ENCODE data around the gene CNN2.

Gene CNN2

DNA sequence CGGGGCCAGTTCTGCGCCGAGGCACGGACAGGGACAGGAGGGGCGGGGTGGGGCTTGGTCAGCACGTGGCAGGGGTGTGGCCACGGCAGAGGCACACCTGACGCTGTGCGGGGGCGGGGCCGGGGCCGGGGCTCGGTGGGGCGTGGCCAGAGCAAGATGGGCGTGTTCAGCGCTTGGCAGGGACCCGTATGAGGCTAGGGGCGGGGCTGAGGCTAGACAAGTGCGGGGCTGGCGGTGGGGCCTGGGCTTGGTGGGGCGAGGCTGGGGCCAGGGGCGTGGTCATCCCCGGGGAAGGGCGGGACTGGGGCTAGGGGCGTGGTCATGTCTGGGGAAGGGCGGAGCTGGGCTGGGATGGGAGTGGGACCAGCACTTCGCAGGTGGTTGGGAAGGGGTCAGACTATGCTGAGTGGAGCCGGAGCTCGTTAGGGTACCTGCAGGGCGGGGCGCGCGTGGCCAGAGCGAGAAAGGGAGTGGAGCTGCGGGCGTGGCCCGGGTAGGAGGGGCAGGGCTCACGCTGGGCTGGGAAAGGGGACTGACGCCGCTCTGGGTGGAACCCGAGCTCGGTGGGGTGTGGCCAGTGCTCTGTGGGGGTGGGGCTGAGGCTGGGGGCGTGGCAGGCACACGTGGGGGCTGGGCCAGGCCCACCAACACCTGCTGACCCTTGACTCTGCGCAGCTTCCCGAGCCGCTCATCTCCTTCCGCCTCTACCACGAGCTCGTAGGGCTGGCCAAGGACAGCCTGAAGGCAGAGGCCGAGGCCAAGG is 55.9 kb downstream of the CNN2 start:
- FAIRE-seq: no peak
- TF ChIP-seq POLR2A (IDR thresholded peaks at IDR 0.05; ENCODE audit: low read depth, low read length): no peak
- DNase-seq (ENCODE audit: insufficient read length, low spot score): no peak

DNA sequence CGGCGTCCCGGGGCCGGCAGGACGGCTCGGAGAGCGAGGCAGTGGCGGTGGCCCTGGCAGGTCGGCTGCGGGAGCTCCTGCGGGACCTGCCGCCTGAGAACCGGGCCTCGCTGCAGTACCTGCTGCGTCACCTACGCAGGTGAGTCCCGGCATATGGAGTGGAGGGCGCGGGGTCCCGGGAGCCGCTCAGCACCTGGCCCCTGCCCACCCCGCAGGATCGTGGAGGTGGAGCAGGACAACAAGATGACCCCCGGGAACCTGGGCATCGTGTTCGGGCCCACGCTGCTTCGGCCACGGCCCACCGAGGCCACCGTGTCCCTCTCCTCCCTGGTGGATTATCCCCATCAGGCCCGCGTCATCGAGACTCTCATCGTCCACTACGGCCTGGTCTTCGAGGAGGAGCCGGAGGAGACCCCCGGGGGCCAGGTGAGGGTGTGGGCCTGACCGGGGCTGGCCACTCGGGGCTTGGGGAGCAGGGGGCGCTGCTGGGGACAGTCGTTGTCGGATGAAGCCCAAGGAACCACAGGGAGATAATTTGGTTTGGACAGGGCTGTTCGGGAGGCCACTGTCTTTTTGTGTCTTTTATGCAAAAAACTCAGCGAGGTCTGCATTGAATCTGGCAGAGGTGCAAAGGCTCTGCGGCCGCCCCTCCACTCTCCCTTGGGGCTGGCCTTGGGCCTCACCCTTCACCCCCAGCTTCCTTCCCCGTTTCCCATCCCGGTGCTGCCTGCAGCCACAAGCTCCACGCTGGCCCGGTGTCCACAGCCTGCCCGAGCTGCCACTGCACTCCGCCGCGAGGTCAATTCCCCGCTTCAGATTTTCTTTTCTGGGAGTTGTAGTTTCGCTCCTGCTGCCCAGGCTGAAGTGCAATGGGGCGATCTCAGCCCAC is 56.8 kb downstream of the CNN2 start:
- FAIRE-seq (no peak), DNase-seq (ENCODE audit: insufficient read length, low spot score) (no peak)
- no peak for TF ChIP-seq POLR2A (IDR thresholded peaks at IDR 0.05; ENCODE audit: low read depth, low read length)

DNA sequence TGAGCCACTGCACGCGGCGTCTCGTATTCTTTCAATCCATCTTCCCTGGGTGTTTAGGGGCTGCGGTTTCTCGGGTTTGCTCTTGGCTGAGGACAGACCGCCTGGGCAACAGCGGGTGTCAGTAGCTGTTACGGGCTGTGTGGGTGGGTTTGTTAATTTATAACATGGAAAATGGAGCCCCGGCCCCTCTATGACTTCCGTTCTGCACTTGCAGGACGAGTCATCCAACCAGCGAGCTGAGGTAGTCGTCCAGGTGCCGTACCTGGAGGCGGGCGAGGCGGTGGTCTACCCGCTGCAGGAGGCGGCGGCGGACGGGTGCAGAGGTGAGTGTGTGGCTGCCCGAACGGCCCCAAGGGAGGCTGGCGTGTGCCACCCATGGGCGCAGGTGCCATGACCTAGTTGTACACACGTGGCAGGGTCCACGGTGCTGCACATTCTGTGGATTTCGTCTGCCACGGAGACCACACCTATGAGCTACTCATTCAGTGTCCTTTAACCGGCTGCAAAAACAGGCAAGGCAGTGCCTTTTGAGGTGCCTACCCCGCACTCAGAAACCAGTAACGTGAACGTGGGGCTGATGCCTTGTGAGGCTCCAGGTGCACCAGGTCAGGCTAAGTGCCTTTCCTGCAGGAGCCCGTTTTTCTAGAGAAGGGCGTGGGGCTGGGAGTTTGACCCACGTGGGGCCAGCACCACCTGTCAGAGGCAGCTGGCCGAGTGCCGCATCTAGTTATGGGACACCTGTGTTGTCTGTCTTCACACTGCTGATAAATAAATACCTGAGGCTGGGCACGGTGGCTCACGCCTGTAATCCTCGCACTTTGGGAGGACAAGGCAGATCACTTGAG is 57.8 kb downstream of the CNN2 start:
- no peak for TF ChIP-seq POLR2A (IDR thresholded peaks at IDR 0.05; ENCODE audit: low read depth, low read length)
- no peak for FAIRE-seq
- DNase-seq (ENCODE audit: insufficient read length, low spot score): no peak

DNA sequence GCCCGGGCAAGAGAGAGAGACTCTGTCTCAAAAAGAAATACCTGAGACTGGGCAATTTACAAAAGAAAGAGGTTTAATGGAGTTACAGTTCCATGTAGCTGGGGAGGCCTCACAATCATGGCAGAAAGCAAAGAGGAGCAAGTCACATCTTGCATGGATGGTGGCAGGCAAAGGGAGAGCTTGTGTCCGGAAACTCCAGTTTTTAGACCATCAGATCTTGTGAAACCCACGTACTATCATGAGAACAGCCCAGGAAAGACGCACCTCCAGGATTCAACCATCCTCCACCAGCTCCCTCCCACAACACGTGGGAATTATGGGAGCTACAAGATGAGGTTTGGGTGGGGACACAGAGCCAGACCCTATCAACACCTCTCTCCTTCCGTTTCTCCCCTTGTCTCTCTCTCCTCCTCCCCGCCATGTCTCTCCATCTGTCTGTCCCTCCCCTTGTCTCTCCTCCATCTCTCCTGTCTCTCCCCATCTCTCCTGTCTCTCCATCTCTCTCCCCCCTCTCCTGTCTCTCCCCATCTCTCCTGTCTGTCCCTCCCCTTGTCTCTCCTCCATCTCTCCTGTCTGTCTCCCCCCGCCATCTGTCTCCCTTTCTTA is 58.7 kb downstream of the CNN2 start:
- DNase-seq (ENCODE audit: insufficient read length, low spot score): no peak
- TF ChIP-seq POLR2A (IDR thresholded peaks at IDR 0.05; ENCODE audit: low read depth, low read length): no peak
- no peak for FAIRE-seq

DNA sequence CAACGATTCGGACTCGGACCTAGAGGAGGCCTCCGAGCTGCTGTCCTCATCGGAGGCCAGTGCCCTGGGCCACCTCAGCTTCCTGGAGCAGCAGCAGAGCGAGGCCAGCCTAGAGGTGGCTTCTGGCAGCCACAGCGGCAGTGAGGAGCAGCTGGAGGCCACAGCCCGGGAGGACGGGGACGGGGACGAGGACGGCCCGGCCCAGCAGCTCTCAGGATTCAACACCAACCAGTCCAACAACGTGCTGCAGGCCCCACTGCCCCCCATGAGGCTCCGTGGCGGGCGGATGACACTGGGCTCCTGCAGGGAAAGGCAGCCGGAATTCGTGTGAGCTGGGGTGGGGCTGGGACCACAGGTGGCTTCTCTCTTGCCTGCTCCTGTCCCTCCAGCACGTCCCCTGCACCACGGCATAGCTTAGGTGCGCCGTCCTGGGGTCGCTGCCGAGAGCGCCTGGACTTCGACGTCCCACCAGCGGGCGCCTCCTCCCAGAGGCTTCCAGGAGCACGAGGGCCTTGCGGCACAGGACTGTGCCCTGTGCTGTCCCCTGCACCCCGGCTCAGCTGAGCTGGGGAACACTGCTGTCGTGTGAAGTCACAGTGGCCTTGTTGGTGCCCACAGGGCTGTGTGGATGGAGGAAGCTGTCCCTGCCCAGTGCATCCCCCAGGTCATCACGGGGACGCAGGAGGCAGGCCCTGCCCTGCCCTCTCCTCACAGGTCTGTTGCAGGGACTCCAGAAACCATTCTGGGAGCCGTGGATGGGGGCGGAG is 59.5 kb downstream of the CNN2 start:
- DNase-seq (ENCODE audit: insufficient read length, low spot score): no peak
- no peak for TF ChIP-seq POLR2A (IDR thresholded peaks at IDR 0.05; ENCODE audit: low read depth, low read length)
- FAIRE-seq: no peak

DNA sequence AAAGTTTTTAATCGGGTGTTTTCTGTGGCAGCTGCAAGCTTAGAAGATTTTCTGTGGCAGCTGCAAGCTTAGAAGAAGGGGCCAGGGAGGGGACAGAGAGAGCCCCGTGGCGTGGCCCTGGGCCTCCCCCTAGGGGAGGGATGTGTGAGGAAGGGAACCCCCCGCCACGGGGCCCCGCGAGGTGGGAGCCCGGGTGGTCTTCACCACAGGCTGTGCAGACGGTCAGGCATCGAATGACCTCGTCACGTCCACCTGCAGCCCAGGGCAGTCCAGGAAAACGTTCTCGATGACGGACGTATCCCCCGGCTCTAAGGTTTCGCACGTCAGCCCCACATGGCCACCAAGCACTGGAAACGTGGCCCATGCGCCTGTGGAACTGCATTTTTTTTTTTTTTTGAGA is 60.2 kb downstream of the CNN2 start:
- DNase-seq (ENCODE audit: insufficient read length, low spot score) (no peak), FAIRE-seq (no peak)
- no peak for TF ChIP-seq POLR2A (IDR thresholded peaks at IDR 0.05; ENCODE audit: low read depth, low read length)

DNA sequence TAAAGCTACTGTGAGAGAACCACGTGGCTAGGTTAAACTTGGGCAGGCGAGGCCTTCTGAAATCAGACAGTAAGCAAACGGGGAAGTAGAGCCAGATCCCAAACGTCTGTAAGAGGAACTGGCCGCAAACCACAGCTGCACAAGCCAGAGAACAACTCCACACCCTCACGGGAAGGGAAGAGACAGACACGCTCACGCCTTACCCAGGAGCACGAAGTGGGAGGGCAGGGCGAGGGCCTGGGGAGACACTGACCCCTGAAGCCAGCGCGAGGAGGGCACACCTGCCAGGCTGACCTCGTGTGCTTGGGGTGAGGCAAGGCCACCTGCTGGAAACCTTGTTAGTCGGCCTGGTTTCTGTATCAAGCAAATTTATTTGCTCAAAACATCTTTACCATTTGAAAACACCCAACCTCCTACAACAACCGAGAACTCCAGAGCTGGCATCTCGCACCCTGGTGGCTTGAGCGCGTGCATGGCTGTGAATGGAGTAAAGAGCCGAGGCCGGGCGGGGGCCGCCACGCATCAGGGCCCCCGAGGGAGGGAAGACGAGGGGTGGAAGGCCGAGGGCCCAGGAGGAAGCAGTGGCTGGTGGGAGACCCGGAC is 61.5 kb downstream of the CNN2 start:
- DNase-seq (ENCODE audit: insufficient read length, low spot score) (no peak), FAIRE-seq (no peak)
- no peak for TF ChIP-seq POLR2A (IDR thresholded peaks at IDR 0.05; ENCODE audit: low read depth, low read length)

DNA sequence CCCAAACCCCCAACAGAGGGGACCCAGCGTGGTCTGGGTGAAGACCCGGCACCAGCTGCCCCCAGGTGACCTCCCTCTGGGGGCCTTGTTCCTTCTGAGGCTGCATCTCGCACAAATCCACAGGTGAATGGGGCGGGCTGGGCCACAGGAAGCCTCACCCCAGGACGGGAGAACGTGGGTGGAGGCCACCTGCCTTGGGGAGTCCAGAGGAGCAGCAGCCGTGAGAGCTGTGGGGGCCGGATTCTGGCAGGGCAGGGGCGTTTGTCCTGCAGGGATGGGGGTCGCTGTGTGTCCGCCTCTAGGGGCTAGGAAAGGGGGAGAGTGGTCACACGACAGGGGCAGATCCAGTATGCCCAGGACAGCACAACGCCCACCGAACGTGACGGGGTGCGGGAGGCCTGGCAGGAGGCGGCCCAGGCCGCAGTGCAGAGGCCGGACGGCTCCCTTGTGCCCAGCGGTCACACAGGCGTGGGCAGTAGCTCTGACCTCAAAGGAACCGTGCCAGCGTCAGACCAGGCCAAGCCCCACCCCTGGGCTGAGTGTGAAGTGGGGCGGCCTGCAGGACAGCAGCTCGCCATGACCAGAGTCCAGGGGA is 62.1 kb downstream of the CNN2 start:
- no peak for FAIRE-seq
- no peak for TF ChIP-seq POLR2A (IDR thresholded peaks at IDR 0.05; ENCODE audit: low read depth, low read length)
- no peak for DNase-seq (ENCODE audit: insufficient read length, low spot score)
